ENCODE results near the gene CLSTN2.

The CLSTN2 gene

DNA sequence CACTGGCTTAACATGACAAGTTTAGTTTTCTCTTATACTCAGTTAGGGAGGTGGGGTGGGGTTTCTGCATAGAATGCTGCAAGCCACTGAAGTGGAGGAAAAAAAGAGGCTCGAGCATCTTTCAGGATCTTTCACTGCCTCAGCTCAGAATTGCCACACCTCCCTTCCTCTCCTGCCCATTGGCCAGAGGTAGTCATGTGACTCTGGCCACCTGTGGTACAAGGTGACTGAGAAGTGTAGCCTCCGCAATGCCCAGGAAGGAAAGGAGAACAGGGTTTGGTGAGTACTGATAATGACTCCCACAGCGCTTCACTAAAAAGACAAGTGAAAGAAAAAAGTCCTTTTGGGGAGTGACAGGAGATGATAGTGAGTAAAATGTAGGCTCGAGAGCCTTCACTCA is 618.6 kb downstream of the CLSTN2 start:
- no peak for DNase-seq (ENCODE audit: low read depth)

DNA sequence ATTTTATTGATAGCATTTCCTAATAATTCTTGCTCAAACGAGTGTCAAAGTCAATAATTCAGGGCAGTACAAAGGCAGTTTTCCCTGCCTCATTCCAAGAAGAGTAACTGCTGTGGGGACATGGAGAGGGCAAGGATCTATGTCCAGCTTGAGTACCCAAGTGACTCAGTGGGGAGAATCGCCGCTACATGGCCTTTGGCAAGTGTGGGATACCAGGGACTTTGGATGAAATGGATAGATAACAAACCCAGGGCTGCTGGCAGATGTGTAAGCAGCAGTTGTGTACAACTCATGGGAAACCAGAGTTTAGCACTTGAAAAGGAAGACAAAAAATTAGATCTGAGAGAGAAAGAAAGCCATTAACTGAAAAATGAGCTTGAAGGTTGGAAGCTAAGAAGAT is 620.7 kb downstream of the CLSTN2 start:
- DNase-seq (ENCODE audit: low read depth): no peak

DNA sequence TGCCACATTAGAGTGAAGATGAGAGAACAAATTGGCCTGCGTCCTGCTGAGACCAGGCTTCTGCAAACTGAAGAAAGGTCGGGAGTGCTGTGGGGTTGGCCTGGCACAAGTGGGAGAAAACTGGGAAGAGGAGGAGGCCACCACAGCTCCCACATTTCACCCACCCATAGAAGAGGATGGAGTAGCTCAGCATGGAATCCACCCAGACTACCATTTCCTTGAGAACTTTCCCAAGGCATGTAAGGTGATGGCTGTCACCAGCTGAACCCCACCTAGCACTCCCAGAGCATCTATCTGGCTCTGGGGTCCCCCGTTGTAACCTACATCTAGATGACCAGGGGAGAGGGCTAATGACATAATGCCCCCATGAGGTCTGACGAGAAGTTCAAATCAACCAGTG is 622.5 kb downstream of the CLSTN2 start:
- DNase-seq (ENCODE audit: low read depth): no peak

DNA sequence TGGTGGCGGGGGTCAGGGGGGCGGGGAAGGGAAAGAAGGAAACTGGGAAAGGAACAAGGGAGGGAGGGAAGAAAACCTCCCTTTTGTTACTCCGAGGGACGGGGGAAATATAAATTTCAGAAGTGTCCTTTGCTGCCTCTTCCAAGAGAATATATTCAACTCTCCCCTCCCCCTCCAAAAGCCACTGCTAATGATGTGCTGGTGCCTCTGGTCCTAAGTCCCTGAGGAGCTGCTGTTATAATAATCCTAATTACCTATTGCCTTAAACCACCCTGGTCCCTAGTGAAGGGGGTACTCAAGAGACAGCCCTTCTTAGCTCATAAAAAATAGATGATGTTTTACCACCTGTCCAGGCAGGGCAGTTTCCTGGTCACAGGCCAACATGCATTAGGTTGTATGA is 624.6 kb downstream of the CLSTN2 start:
- DNase-seq (ENCODE audit: low read depth): no peak

DNA sequence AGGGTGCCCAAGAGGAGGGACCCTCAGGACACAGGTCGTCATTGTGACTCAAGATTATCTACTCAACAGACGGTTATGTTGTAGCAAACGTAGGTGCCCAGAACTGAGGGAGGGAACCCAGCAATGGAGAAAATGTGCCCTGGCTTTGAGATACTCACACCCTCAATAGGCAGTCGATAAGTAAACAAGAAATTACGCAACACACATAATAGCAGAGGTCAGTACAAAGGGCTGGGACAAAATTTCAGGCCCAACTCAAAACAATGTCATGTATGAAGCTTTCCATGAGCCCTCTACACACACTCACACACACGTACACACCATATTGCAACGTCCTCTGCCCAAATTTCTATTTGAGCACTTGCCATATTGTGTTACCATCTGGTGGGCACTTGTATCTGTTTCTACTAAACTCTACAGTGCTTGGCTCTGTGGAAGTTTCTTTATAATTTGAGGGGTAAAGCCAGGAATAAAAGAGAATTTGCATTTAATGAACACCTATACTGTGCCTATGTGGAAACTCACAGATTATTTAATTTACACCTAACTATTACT is 628.3 kb downstream of the CLSTN2 start:
- DNase-seq (ENCODE audit: low read depth): no peak

DNA sequence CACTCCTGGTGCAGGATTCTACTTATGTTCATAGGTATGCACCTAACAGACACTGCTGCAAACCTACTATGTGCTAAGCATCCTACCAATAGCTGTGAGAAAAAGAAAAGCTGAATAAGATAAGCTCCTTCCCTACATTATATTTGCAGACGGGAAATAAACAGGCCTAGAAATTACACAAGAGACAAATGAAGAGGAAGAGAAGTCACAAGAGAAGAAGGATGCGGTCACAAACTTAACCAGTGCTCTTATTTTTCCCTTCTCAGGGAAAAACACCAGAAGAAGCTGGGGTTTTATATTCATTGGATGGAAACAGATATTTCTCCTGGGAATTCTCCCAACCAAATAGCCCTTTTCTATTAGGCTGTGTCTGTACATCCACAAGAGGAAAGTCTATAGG is 633.1 kb downstream of the CLSTN2 start:
- no peak for DNase-seq (ENCODE audit: low read depth)

DNA sequence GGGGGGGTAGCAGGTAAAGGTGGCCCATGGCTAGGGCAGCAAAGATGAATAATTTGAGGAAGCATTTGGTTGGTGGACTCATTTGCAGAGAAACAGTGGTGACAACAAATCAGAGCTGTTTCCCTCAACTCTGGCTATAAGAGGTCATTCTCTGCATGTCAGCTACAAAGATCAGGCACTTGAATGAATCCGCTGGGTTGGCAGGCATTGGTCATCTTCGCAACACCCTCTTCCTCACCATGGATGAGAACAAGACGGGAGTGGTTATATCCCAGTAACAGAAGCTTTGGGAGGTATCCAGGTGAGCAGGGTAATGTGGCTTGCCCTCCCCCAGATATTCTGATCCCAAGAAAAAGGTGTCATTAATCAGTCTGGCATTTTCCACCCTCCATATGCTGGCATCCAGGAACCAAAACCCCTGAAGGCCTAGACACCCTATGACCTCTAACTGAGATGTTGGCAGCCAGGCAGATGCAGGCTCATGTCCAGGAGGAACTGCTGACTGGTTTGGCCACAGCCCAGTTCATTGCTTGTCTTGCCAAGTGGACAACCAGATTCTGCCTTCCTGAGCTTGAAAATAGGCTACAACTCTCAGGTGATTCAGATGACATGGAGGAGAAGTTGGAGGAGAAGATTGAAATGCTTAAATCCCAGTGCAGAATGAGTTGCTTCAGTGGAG is 634.0 kb downstream of the CLSTN2 start:
- DNase-seq (ENCODE audit: low read depth): no peak

DNA sequence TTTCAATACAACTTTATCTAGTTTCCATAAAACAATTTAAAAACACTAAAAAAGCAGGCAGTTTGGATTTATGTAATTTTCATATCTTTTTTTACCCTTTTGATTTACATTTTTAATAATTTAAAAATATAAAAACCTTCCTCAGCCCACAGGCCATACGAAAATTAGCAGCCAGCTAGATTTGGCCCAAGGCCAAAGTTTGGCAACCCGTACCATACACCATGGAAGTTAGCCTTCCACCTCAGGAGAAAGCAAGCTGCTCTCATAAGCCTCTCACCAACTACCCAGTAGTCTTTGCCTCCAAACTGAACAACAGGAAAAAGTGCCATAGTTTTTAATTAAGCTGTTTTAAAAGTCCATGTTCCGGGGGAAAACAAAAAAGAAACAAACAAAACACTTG is 635.6 kb downstream of the CLSTN2 start:
- DNase-seq (ENCODE audit: low read depth): no peak

DNA sequence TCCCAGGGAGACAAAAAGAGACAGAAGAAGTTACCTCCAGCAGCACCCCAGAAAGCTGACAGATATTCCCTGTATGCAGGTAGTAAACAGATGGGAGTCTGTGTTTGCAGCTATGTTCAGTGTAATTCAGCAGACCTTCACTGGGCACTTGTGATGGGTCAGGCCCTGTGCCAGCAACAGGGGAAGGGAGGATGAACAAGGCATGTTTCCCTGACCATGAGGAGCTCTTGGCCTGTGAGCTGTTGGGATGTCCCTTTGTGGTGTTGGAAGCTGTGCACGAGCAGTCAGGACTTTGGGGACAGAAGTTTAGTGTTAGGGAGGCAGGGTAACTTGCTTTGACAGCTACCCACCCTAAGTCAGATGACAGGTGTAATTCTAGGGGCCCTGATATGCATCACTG is 636.9 kb downstream of the CLSTN2 start:
- no peak for DNase-seq (ENCODE audit: low read depth)

DNA sequence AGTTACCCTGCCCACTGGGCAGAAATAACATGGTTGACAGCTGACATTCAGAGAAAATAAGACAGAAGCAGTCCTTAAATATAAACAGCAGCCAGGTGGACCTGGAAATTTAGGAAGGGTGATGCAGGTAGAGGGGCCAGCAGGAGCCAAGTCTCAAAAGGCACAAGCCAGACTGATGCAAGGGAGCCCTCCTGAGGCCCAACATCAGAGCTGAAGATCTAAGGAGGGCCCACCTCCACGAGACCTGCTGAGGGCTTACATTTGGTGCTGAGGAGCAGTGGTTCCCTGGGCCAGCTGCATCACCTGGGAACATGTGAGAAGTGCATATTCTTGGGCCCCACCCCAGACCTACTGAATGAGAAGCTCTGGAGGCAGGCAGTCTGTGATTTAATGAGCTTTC is 637.3 kb downstream of the CLSTN2 start:
- no peak for DNase-seq (ENCODE audit: low read depth)

DNA sequence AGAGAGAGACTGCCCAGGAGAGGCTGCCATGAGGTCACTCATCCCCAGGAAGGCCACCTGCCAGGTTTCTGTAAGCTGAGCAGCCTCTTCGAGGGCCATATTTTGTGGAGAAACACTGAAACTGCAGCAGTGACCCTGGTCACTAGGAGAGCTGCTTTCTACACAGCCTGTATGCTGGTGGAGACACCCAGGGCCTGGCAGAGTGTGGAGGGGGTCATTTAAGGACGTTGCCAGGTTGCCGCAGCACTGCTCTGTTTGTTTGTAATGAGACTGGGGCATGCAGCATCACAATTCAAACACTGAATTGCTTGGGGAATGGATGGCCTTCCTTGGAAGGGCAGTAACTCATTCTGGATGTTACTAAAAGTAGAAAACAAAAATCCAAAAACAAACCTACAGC is 638.0 kb downstream of the CLSTN2 start:
- DNase-seq (ENCODE audit: low read depth): no peak

DNA sequence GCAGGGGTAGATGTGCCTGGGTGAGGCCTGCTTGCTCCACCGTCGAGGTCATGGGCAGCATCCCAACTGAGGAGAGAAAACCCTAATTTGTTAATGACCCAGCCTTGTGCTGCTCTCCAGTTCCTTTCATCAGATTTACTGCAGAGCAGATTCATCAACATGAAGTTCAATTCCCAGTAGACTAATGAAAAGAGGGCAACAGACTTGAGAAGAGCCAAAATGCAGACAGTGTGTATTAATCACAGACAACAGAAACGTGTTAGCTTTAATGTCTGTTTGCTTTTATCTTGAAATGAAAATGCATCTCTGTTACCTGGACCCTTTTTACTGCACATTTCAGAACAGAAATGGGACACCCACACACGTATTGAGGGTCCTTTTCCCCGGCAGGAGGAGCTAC is 639.4 kb downstream of the CLSTN2 start:
- no peak for DNase-seq (ENCODE audit: low read depth)

DNA sequence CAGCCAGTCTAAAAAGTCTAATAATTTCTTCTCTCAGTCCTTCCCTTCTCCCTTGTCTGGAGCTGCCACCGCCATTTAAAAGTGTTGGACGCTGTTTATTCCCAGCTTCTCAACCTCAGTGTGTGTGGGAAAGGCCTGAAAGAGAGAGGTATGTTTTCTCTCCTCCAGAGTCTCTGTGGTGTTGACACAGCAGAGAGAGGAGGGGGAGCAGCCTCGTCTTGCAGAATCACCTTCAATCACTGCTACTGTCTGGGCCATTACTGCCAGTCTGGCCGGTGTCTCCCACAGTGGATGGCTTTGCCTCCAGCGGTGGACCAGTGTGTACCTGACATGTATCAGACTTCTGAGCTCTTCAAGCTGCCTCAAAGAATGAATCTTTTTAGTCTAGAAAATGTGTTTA is 641.5 kb downstream of the CLSTN2 start:
- DNase-seq (ENCODE audit: low read depth): no peak

DNA sequence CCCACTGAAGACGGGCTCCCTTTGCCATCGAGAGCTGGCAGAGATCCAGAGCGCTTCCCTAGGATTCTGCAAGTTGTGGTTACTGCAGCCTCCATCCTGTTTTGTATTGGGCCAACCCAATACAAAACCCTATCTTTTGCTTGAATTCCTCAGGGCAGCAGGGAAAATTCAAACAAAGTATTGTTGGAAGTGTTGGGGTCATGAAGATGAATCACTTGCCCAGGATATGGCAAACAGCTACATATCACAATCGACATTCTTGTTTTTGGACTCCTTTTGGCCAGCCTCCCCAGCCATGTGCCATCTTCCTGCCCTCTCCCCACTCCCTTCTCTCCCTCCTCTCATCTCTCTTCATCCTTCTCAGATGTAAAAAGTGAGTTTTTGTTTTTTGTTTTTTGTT is 642.9 kb downstream of the CLSTN2 start:
- no peak for DNase-seq (ENCODE audit: low read depth)

DNA sequence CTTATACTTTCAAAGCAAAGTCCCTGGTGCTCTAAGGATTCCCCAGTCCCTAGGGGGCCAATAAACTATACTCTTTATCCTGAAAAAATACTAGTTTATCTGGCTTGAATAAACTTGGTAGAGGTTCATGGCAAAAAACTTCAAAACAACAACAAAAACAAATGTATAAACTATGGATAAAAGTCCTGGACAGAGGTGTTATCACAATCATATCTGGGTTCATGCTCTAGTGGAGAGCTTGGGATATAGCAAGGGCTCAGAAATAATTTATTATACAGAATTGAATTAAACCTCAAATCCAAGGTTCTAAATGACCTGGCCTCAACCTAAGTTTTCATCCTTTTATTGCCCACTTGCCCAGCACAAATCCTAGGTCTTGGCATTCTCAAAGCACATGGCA is 644.3 kb downstream of the CLSTN2 start:
- DNase-seq (ENCODE audit: low read depth): no peak

DNA sequence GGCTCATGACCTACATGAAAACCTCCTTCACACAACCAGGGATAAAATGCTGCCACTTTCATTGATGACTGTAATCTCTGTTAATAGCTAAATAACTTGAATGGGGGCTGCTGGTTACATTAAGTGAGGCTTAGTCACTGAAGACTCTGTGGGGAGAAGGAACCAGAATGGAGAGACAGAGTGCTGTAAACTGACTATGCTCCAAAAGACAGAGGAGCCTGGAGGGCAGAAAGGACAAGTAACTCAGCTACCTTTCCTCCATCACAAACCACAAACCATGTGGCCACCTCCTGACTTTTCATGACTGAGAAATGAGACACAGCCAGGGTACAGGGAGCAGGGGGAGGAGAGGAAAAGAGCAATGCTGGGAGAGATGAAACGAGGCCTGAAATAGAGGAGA is 645.8 kb downstream of the CLSTN2 start:
- no peak for DNase-seq (ENCODE audit: low read depth)

DNA sequence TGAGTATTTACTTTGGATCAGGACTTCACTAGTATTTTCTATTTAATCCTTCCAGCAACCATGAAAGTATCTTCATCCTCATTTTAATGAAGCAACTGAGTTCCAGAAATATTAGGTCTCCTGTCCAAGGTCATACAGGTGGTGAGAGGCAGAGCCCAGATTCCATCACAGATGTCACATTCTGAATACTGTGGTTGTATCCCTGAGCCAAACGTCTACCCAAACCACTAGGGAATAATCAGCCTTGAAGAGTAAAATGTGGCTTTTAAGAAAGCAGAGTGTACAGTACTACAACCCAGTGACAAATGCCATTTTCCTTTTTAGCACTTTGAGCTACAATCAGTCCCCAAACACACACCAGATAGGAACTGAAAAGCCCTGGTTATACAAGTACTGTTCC is 649.6 kb downstream of the CLSTN2 start:
- DNase-seq (ENCODE audit: low read depth): no peak

DNA sequence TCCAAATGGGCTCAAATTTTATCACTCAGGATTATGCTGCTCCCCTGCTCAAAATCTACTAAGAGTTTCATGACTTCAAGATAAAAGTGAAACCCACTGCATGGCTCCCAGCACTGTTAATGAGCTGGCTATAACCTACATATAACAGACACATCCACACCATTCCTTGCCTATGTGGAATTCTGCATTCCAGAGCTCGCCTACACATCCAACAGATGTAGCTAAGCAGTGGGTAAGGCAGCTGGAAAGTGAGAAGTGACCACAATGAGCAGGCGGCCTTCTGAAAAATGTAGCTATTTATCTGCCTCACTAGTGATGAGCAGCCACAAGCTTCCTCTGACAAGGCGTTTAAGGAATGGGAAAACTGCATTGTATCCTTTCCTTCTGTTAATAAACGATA is 650.8 kb downstream of the CLSTN2 start:
- no peak for DNase-seq (ENCODE audit: low read depth)

DNA sequence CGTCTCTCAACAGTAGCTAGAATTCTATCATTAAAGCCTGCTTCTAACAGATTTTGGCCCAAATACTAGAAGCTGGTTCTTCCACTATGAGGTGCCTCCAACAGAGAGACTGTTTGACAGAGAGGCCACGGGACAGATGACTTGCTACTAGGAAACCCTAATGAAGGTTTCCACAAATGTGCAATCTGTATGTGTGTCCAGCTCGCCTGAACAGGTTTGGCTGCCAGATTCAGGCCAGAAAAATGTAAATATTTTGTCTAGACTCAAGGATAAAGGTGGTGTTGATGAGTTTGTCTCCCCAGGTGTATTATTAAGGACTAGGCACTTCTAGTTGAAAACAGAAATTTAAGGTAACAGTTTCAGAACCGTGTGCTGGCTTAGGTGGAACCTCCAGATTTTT is 651.3 kb downstream of the CLSTN2 start:
- DNase-seq (ENCODE audit: low read depth): no peak

DNA sequence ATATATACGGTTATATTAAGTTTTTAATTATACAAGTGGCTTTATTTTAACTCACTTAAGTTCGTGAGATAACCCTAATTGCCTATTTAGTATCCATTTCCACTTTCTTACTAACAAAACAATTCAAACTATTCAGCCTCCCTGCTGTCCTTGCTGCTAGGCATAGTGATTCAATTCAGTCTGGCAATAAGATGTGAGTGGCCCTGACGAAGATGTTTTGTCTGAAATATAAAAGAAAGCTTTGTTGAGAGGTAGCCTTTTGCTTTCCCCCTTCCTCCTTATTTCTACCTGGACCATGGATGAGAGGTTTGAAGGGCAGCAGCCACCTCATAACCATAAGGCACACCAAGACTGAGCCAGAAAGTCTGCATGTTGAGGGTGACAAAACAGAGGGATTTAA is 653.6 kb downstream of the CLSTN2 start:
- no peak for DNase-seq (ENCODE audit: low read depth)

DNA sequence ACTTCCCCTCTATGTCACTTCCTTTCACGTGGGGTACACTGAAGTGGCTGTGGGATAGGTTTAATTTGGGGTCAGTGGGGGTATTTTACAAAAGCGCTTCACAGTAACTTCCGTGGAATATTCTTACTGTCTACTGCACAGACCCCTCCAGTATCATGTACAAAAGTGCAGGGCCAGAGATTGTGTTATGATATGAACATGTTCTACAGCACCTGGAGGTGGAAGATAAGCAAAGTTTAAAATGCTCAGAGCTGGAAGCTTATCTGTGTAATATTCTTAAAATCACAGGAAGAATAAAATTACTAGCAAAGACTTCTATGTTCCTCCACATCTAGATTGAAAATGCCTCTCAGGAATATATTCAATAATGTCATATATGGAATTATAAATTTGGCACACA is 658.8 kb downstream of the CLSTN2 start:
- DNase-seq (ENCODE audit: low read depth): no peak

DNA sequence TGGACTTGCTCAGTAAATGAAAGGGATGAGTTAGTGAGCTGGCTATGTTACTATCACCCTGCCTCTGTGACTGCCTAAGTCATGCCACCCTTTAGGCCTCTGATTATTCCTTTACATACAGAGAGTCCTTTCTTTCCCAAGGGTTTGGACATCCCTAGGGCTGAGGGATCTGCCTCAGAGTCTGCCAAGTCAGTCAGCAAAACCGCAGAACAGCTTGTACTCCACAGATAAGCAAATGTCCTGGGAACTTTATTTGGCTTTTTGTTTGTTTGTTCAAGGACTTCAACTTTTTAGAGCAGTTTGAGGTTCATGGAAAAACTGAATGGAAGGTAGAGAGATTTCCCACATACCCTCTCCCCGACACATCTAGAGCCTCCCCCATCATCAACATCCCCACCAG is 660.3 kb downstream of the CLSTN2 start:
- no peak for DNase-seq (ENCODE audit: low read depth)

DNA sequence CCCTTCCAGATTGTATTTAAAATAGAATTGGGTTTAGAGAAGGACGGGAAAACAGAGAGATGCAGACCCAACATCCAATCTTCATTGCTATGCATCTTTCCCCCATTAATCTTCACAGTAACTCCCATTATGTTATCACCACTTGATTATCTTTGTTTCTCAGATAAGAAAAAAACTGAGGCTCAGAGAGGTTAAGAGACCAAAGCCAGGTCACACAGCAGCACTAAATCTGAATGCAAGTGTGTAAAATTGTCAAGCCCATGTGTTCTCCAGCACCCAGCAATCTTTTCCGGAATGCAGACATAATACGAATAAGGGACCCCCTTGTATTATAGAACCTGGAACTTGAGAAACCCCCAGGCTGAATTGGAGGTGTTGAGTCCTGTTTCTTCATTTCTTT is 662.4 kb downstream of the CLSTN2 start:
- DNase-seq (ENCODE audit: low read depth): no peak

DNA sequence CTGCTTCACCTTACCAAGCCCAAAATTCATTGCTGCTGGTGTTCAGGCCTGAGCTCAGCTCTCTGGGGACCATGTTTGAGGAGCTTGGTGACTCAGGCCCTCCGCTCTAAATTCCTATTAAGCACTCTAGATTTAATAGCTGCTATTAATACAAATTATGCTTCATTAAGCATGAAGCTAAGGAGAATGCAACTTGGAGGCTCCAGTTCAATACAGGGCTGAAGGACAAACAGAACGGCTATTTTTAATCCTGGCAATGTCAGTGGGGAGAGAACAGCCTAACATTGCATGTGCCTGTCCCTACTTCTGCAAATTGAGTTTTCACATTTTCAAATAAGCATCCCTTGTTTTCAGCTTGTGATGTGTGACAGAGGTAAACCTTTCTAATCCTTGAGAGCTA is 662.8 kb downstream of the CLSTN2 start:
- no peak for DNase-seq (ENCODE audit: low read depth)

DNA sequence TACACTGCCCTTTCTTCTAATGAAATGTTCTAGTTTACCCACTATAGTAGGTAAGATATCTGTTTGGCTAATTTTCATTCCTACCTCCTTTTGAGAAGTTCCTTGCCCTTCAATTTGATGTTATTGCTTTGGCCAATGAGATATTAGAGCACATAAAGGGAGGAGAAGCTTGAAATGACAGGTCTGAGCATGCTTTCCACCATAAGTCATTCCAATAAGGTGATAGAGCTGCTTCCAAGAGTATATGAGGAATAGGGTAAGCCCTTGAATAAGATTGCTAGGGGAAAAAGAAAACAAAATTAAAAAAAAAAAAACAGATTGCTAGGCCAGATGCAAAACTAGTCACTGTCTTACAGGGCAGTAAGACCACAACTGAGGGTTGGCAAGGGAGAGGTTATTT is 664.0 kb downstream of the CLSTN2 start:
- DNase-seq (ENCODE audit: low read depth): no peak
